LHCN-M2 (cell line): ENCODE data around the gene SNCA. TPM values are rescaled to one million over a fixed set of nuclear protein-coding genes. Genes with fewer than 3 reads are reported as not detected.

ENCODE experiments used
- DNase-seq: peaks from one replicate; pipeline ENCODE4 v3.0.0-alpha.2; 2012; ENCODE audit warnings: low read depth
- total RNA-seq: library from RNA; depleted of rRNA; stranded (reverse); fragments of >200 nt; gene quantifications from 2 replicates; pipeline ENCODE4 v1.2.3, GENCODE V29; 2014; rRNA removed

SNCA gene
- total RNA-seq, 1 experiment from 2014 or later = not detected

- no peak for DNase-seq
Observed at GRCh38 chr4:89707467-89707866, 129.5 kb downstream of the SNCA start.

GRCh38 chr4:89704651-89705395, 132.1 kb downstream of the SNCA start:
- peak; percentile 45 for DNase-seq

GRCh38 chr4:89703829-89704590, 133.0 kb downstream of the SNCA start:
- no peak for DNase-seq

GRCh38 chr4:89700766-89701423, 136.1 kb downstream of the SNCA start:
- no peak for DNase-seq

GRCh38 chr4:89685690-89686089, 151.3 kb downstream of the SNCA start:
- DNase-seq = no peak

- no peak for DNase-seq
Observed at GRCh38 chr4:89685277-89685676, 151.7 kb downstream of the SNCA start.

- no peak for DNase-seq
Observed at GRCh38 chr4:89684536-89684935, 152.4 kb downstream of the SNCA start.

- no peak for DNase-seq
Observed at GRCh38 chr4:89682808-89683207, 154.2 kb downstream of the SNCA start.

GRCh38 chr4:89681671-89682070, 155.3 kb downstream of the SNCA start:
- no peak for DNase-seq

GRCh38 chr4:89681219-89681618, 155.7 kb downstream of the SNCA start:
- DNase-seq = no peak

GRCh38 chr4:89674876-89675459, 162.0 kb downstream of the SNCA start:
- no peak for DNase-seq

Other genes with a start within 250 kb of the SNCA start
- gene MMRN1, start 57.7 kb upstream of the SNCA start, total RNA-seq = not detected in 2 replicates